ENCODE data around the gene DEFB125. TPM values are rescaled to one million over a fixed set of nuclear protein-coding genes. Genes with fewer than 3 reads are reported as not detected.
"Not testable (repeated sequence)": the region's sequence is repeated elsewhere in the genome, so short reads cannot be mapped to it uniquely, and the experiment has no call there.

The DEFB125 gene
- total RNA-seq, 1 donor from 2014 or later: not detected

GRCh38 chr20:112396-112795 is 24.9 kb downstream of the DEFB125 start:
- TF ChIP-seq CTCF (IDR thresholded peaks at IDR 0.05; ENCODE audit: unreplicated experiment): no peak
- Mint-ChIP-seq H3K36me3 (no peaks in the 10 kb centered on the region), H3K27ac (no peak overlapping the region), H3K4me1 (no peaks in the 10 kb centered on the region), H3K4me3 (no peak overlapping the region), H3K27me3 (ENCODE audit: low read depth) (peaks cover 2% of the 10 kb centered on the region), H3K9me3 (peaks cover 58% of the 10 kb centered on the region)
- DNase-seq (ENCODE audit: low spot score in 2 of 2, unreplicated experiment in 2 of 2): no peak

GRCh38 chr20:117518-117917 is 30.0 kb downstream of the DEFB125 start:
- no peaks in the 10 kb centered on the region for H3K4me1 Mint-ChIP-seq
- H3K36me3 Mint-ChIP-seq: no peaks in the 10 kb centered on the region
- peaks cover 4% of the 10 kb centered on the region for H3K27me3 Mint-ChIP-seq (ENCODE audit: low read depth)
- no peak overlapping the region for H3K4me3 Mint-ChIP-seq
- TF ChIP-seq CTCF (IDR thresholded peaks at IDR 0.05; ENCODE audit: unreplicated experiment): no peak
- peaks cover 57% of the 10 kb centered on the region for H3K9me3 Mint-ChIP-seq
- no peak for DNase-seq (ENCODE audit: low spot score in 2 of 2, unreplicated experiment in 2 of 2)
- no peak overlapping the region for H3K27ac Mint-ChIP-seq

- not testable (repeated sequence) for DNase-seq (ENCODE audit: low spot score in 2 of 2, unreplicated experiment in 2 of 2); H3K4me1 Mint-ChIP-seq; H3K36me3 Mint-ChIP-seq; H3K4me3 Mint-ChIP-seq; H3K27me3 Mint-ChIP-seq (ENCODE audit: low read depth); H3K27ac Mint-ChIP-seq
- peaks cover 19% of the 10 kb centered on the region for H3K9me3 Mint-ChIP-seq
Observed at GRCh38 chr20:129786-130323, 42.4 kb downstream of the DEFB125 start.

GRCh38 chr20:137668-138490 is 50.4 kb downstream of the DEFB125 start:
- Mint-ChIP-seq H3K4me1 (no peaks in the 10 kb centered on the region), H3K27me3 (ENCODE audit: low read depth) (peaks cover 4% of the 10 kb centered on the region), H3K4me3 (no peak overlapping the region), H3K36me3 (no peaks in the 10 kb centered on the region), H3K27ac (no peak overlapping the region), H3K9me3 (peaks cover 39% of the 10 kb centered on the region)
- no peak for TF ChIP-seq CTCF (IDR thresholded peaks at IDR 0.05; ENCODE audit: unreplicated experiment)
- DNase-seq (ENCODE audit: low spot score in 2 of 2, unreplicated experiment in 2 of 2): no peak

- Mint-ChIP-seq H3K36me3 (no peaks in the 10 kb centered on the region), H3K4me1 (no peaks in the 10 kb centered on the region), H3K9me3 (peaks cover 30% of the 10 kb centered on the region), H3K4me3 (no peak within 1 kb of the TSS), H3K27me3 (ENCODE audit: low read depth) (peaks cover 19% of the 10 kb centered on the region), H3K27ac (no peak within 1 kb of the TSS)
- DNase-seq (ENCODE audit: low spot score in 2 of 2, unreplicated experiment in 2 of 2): no peak
- no peak for TF ChIP-seq CTCF (IDR thresholded peaks at IDR 0.05; ENCODE audit: unreplicated experiment)
Observed at GRCh38 chr20:142290-142689, 54.8 kb downstream of the DEFB125 start, which contains the start of gene DEFB126. DEFB126 (plus strand) TSS chr20:142590; CDS start chr20:142629, 39 bp downstream.

- TF ChIP-seq CTCF (IDR thresholded peaks at IDR 0.05; ENCODE audit: unreplicated experiment): no peak
Observed at GRCh38 chr20:145877-146276, 58.4 kb downstream of the DEFB125 start.

More at GRCh38 chr20:145877-146276, 58.4 kb downstream of the DEFB125 start:
- Mint-ChIP-seq H3K27me3 (ENCODE audit: low read depth) (peaks cover 16% of the 10 kb centered on the region), H3K36me3 (no peaks in the 10 kb centered on the region), H3K27ac (no peak overlapping the region), H3K4me1 (no peaks in the 10 kb centered on the region), H3K9me3 (peaks cover 16% of the 10 kb centered on the region), H3K4me3 (no peak overlapping the region)
- DNase-seq (ENCODE audit: low spot score in 2 of 2, unreplicated experiment in 2 of 2): no peak

Data from mesothelial cell of epicardium (in vitro differentiated cells).